ENCODE measurements around the gene TERC.

- TF ChIP-seq CTCF (IDR thresholded peaks at IDR 0.05; ENCODE audit: borderline replicate concordance, extremely low read depth, low read length, poor library complexity, severe bottlenecking), result no peak
- no peak for TF ChIP-seq EZH2 (IDR thresholded peaks at IDR 0.05; ENCODE audit: borderline replicate concordance, low read depth, low read length, severe bottlenecking)
Observed at GRCh38 chr3:169809230-169809795, 44.5 kb upstream of the TERC start.
